Measurements from ENCODE around the gene KCTD6. TPM values are rescaled to one million over a fixed set of nuclear protein-coding genes. Genes with fewer than 3 reads are reported as not detected.

Gene KCTD6
- polyA plus RNA-seq, 1 experiment = 13.7 TPM

DNA sequence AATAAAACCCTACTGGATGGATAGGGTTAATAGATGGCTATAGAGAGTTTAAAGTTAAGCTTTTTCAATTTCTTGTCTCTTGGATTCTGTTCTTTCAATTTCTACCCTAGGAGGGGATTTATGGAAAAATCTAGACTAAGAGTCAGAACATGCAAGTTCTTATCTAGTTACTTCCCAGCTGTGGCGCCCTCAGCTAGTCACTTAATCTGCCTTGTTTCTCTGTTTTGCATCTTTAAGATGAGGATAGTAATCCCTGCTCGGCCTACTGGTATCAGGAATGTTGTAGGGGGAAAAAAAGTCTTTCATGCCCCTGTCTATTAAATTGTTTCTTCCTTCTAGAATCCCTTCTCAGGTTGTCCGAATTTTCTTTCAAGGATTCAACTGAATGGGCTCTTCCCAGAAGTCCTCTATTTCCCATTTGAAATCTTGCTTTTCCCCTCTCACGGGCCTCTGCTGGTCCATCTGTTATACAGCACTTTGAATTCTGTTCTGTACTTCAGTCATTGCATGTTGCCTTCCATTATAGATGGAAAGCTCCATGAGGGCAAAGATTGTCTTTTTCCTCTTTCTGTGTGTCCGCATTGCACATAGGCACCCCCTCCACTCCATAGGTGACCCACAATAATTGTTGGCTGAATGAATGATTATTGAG, 4.4 kb downstream of the KCTD6 start:
- TF ChIP-seq, protein P1, sequence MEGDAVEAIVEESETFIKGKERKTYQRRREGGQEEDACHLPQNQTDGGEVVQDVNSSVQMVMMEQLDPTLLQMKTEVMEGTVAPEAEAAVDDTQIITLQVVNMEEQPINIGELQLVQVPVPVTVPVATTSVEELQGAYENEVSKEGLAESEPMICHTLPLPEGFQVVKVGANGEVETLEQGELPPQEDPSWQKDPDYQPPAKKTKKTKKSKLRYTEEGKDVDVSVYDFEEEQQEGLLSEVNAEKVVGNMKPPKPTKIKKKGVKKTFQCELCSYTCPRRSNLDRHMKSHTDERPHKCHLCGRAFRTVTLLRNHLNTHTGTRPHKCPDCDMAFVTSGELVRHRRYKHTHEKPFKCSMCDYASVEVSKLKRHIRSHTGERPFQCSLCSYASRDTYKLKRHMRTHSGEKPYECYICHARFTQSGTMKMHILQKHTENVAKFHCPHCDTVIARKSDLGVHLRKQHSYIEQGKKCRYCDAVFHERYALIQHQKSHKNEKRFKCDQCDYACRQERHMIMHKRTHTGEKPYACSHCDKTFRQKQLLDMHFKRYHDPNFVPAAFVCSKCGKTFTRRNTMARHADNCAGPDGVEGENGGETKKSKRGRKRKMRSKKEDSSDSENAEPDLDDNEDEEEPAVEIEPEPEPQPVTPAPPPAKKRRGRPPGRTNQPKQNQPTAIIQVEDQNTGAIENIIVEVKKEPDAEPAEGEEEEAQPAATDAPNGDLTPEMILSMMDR (IDR thresholded peaks at IDR 0.05; ENCODE audit: low read depth, low read length) = 0 out of 2 replicates have a peak, but pooled peaks have one; percentile 6
- CTCF ChIA-PET = interaction anchor here (2.5 to 3.1 kb wide), 2 partner anchors 32 to 72 kb away, joined by 8 to 12 read pairs; no protein-coding TSS in a partner anchor
- Histone ChIP-seq H3K4me3 (ENCODE audit: low read depth, low read length) (no peak overlapping the region), H3K27ac (ENCODE audit: low read depth, low read length) (no peak overlapping the region), H3K27me3 (ENCODE audit: control insufficient read depth, insufficient read depth, low read length) (no peaks in the 10 kb centered on the region), H3K9me3 (ENCODE audit: control insufficient read depth, insufficient read depth, low read length) (no peaks in the 10 kb centered on the region)
- POLR2A ChIA-PET = no interaction called here
- DNase-seq (ENCODE audit: low read depth, low spot score) = no peak

DNA sequence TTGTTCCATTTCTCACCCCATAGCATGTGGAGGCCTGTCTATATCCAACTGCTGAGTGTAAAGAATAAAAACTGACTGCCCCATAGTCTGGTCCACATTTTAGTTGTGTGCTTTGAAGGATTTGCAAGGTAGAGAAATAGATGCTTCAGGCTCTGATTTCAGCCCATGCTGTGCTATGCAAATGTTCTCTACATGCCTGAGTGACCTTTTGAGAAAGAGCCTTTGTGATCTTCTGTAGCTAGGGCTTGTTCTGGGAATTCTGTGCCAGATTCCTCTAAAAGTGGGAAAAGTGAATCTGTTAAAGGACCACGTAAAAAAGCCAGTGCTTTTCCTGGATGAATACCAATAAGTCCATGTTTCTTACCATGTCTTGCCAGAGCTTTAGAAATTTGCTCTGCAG, 5.2 kb downstream of the KCTD6 start:
- ChIA-PET POLR2A (no interaction called here), CTCF (interaction anchor here (3.1 kb wide), 1 partner anchor 33 kb away, joined by 12 read pairs; no protein-coding TSS in a partner anchor)
- H3K27ac ChIP-seq (ENCODE audit: low read depth, low read length) = no peak overlapping the region
- no peaks in the 10 kb centered on the region for H3K9me3 ChIP-seq (ENCODE audit: control insufficient read depth, insufficient read depth, low read length)
- no peak for DNase-seq (ENCODE audit: low read depth, low spot score)
- H3K4me3 ChIP-seq (ENCODE audit: low read depth, low read length) = no peak overlapping the region
- TF ChIP-seq, protein P1 (IDR thresholded peaks at IDR 0.05; ENCODE audit: low read depth, low read length) = no peak
- H3K27me3 ChIP-seq (ENCODE audit: control insufficient read depth, insufficient read depth, low read length) = no peaks in the 10 kb centered on the region

DNA sequence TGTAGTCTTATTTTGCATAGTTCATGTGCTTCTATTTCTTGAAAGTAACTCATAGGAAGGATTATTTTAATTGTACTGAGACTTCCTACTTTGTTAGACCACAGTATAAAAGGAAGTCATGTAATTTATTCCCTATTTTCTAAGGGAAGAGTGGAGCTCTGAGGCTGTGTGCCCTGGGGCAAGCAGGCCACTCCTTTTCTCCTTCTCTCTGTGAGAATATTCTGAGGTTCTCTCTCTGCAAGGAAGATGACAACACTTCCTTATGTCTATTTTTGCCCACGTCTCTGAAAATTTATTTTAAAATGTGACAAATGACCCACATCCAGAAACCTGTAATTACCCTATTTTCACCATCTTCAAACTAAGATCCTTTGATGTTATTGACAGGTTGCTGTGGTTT, 11.0 kb downstream of the KCTD6 start:
- Histone ChIP-seq H3K27ac (ENCODE audit: low read depth, low read length) (no peak overlapping the region), H3K27me3 (ENCODE audit: control insufficient read depth, insufficient read depth, low read length) (no peaks in the 10 kb centered on the region), H3K9me3 (ENCODE audit: control insufficient read depth, insufficient read depth, low read length) (no peaks in the 10 kb centered on the region), H3K4me3 (ENCODE audit: low read depth, low read length) (no peak overlapping the region)
- no peak for DNase-seq (ENCODE audit: low read depth, low spot score)
- CTCF ChIA-PET = no interaction called here
- POLR2A ChIA-PET = no interaction called here
- TF ChIP-seq, protein P1 (IDR thresholded peaks at IDR 0.05; ENCODE audit: low read depth, low read length) = no peak

DNA sequence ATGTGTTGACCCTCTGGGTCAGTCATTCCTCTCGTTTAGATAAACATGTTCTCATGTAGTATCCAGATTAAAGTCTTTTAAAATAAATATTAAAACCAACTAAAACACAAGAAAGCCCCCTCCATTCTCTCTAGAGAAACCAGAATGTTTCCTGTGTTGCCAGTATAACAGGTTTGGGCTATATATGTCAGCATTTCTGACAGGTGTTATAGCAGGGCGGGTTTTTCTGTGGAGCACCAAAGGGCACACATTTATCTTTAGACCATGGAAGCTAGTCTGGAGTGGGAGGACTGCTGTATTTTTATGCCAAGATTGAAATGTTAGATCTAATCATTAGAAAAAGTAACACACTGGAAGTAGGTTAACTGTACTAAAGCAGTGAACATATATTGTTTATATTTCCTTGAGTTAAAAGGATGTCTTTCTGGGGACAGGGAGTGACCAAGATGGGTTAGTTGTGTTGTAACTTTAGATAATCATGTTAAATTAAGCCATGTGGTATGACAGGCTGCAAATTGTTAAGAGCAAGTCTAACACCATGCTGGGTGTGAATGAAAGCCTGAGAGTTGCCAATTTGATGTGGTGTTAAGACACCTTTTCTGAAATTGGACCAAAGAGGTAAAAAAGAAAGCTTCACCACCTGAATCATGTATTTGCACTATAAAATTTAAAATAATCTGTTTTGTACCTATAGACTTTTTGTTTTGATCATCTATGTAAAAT, 15.6 kb downstream of the KCTD6 start:
- Histone ChIP-seq H3K4me3 (ENCODE audit: low read depth, low read length) (no peak overlapping the region), H3K9me3 (ENCODE audit: control insufficient read depth, insufficient read depth, low read length) (no peaks in the 10 kb centered on the region), H3K27ac (ENCODE audit: low read depth, low read length) (no peak overlapping the region), H3K27me3 (ENCODE audit: control insufficient read depth, insufficient read depth, low read length) (no peaks in the 10 kb centered on the region)
- CTCF ChIA-PET = no interaction called here
- TF ChIP-seq, protein P1 (IDR thresholded peaks at IDR 0.05; ENCODE audit: low read depth, low read length) = no peak
- DNase-seq (ENCODE audit: low read depth, low spot score) = no peak
- POLR2A ChIA-PET = no interaction called here

DNA sequence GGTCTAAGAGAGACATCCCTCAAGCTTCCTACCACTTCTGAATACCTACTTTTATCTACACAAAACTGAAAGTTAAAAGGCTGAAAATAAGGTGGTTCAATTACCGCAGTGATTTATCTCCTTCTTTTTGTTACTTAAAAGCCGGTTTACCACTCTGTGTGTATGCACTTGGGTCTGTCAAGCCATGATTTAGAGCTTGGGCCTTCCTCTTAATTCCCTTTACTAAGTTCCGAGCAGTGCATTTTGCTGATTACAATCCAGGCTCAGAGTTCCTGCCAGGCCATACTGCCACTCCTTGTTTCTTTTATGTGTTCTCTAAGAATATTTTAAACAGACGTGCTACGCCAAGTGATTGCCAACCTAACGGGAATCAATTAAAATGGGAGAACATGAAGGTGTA, 16.5 kb downstream of the KCTD6 start:
- Histone ChIP-seq H3K4me3 (ENCODE audit: low read depth, low read length) (no peak overlapping the region), H3K27me3 (ENCODE audit: control insufficient read depth, insufficient read depth, low read length) (no peaks in the 10 kb centered on the region), H3K27ac (ENCODE audit: low read depth, low read length) (no peak overlapping the region), H3K9me3 (ENCODE audit: control insufficient read depth, insufficient read depth, low read length) (no peaks in the 10 kb centered on the region)
- ChIA-PET POLR2A (no interaction called here), CTCF (no interaction called here)
- TF ChIP-seq, protein P1 (IDR thresholded peaks at IDR 0.05; ENCODE audit: low read depth, low read length) = no peak
- no peak for DNase-seq (ENCODE audit: low read depth, low spot score)
